H9 (cell line): ENCODE data around the gene SHBG. TPM values are rescaled to one million over a fixed set of nuclear protein-coding genes. Genes with fewer than 3 reads are reported as not detected.

ENCODE experiments used
- DNase-seq: peaks from one replicate; pipeline ENCODE4 v3.0.0-alpha.2; 2017
- H2AFZ ChIP-seq: one replicate; pipeline ENCODE4 v1.6.1; 2013; ENCODE audit warnings: mild to moderate bottlenecking, low read length, control low read depth, moderate library complexity
- H2AK5ac ChIP-seq: 2 replicates; pipeline ENCODE4 v1.6.1; 2013; ENCODE audit warnings: low read length, control low read depth, mixed read lengths; ENCODE audit not compliant: insufficient read length
- H2BK120ac ChIP-seq: one replicate; pipeline ENCODE4 v1.6.1; 2013; ENCODE audit warnings: low read depth, mild to moderate bottlenecking, low read length, control low read depth, inconsistent platforms; ENCODE audit not compliant: poor library complexity, severe bottlenecking
- H2BK12ac ChIP-seq: 2 replicates; pipeline ENCODE4 v1.6.1; 2013; ENCODE audit warnings: low read length, control low read depth, mixed read lengths, low read depth; ENCODE audit not compliant: insufficient read length
- H2BK15ac ChIP-seq: 2 replicates; pipeline ENCODE4 v1.6.1; 2013; ENCODE audit warnings: low read depth, low read length, control low read depth
- H2BK20ac ChIP-seq: one replicate; pipeline ENCODE4 v1.6.1; 2013; ENCODE audit warnings: low read depth, mild to moderate bottlenecking, low read length, control low read depth, inconsistent platforms; ENCODE audit not compliant: poor library complexity, severe bottlenecking
- H2BK5ac ChIP-seq: 2 replicates; pipeline ENCODE4 v1.6.1; 2013; ENCODE audit warnings: low read length, control low read depth, mixed read lengths; ENCODE audit not compliant: insufficient read length
- H3K14ac ChIP-seq: 2 replicates; pipeline ENCODE4 v1.6.1; 2013; ENCODE audit warnings: low read length, control low read depth; ENCODE audit not compliant: insufficient read depth
- H3K18ac ChIP-seq: 2 replicates; pipeline ENCODE4 v1.6.1; 2013; ENCODE audit warnings: low read depth, mild to moderate bottlenecking, mixed read lengths, low read length, control low read depth; ENCODE audit not compliant: insufficient read length
- H3K23ac ChIP-seq: 2 replicates; pipeline ENCODE4 v1.6.1; 2013; ENCODE audit warnings: low read length, control low read depth, mixed read lengths, low read depth; ENCODE audit not compliant: insufficient read length
- H3K23me2 ChIP-seq: 2 replicates; pipeline ENCODE4 v1.6.1; 2013; ENCODE audit warnings: low read depth, mild to moderate bottlenecking, mixed read lengths, low read length, control low read depth; ENCODE audit not compliant: insufficient read length, poor library complexity, severe bottlenecking
- H3K27ac ChIP-seq: 2 replicates; pipeline ENCODE4 v1.5.1; 2013; ENCODE audit warnings: low read length, control low read depth, mixed read lengths, low read depth; ENCODE audit not compliant: insufficient read length
- H3K27me3 ChIP-seq: 2 replicates; pipeline ENCODE4 v1.6.1; 2013; ENCODE audit warnings: low read length, control low read depth, inconsistent platforms; ENCODE audit not compliant: insufficient read depth
- H3K4ac ChIP-seq: 2 replicates; pipeline ENCODE4 v1.6.1; 2013; ENCODE audit warnings: low read depth, mild to moderate bottlenecking, control low read depth, inconsistent platforms, low read length, moderate library complexity
- H3K4me1 ChIP-seq: 2 replicates; pipeline ENCODE4 v1.6.1; 2013; ENCODE audit warnings: low read length, control low read depth, inconsistent platforms; ENCODE audit not compliant: insufficient read depth
- H3K4me2 ChIP-seq: 2 replicates; pipeline ENCODE4 v1.6.1; 2013; ENCODE audit warnings: low read length, control low read depth, mixed read lengths; ENCODE audit not compliant: insufficient read length, insufficient read depth
- H3K56ac ChIP-seq: 2 replicates; pipeline ENCODE4 v1.6.1; 2013; ENCODE audit warnings: low read depth, mild to moderate bottlenecking, mixed read lengths, low read length, control low read depth; ENCODE audit not compliant: insufficient read length
- H3K79me1 ChIP-seq: 2 replicates; pipeline ENCODE4 v1.6.1; 2013; ENCODE audit warnings: low read depth, mild to moderate bottlenecking, moderate library complexity, low read length, control low read depth, inconsistent platforms; ENCODE audit not compliant: insufficient read depth, poor library complexity, severe bottlenecking
- H3K79me2 ChIP-seq: 2 replicates; pipeline ENCODE4 v1.6.1; 2013; ENCODE audit warnings: low read length, control low read depth, inconsistent platforms; ENCODE audit not compliant: insufficient read depth
- H3K9ac ChIP-seq: 2 replicates; pipeline ENCODE4 v1.6.1; 2013; ENCODE audit warnings: low read length, control low read depth, mixed read lengths; ENCODE audit not compliant: insufficient read length; ENCODE audit errors: extremely low read depth
- H3K9me3 ChIP-seq: one replicate; pipeline ENCODE4 v1.6.1; 2013; ENCODE audit warnings: low read depth, low read length, inconsistent platforms; ENCODE audit not compliant: control insufficient read depth
- H3T11ph ChIP-seq: one replicate; pipeline ENCODE4 v1.6.1; 2013; ENCODE audit warnings: mild to moderate bottlenecking, low read length, control low read depth, inconsistent platforms
- H4K20me1 ChIP-seq: one replicate; pipeline ENCODE4 v1.6.1; 2013; ENCODE audit not compliant: control insufficient read depth, insufficient read length, insufficient read depth
- H4K5ac ChIP-seq: 2 replicates; pipeline ENCODE4 v1.6.1; 2013; ENCODE audit warnings: low read depth, mild to moderate bottlenecking, mixed read lengths, low read length, control low read depth; ENCODE audit not compliant: insufficient read length
- H4K8ac ChIP-seq: replicated peaks from 2 replicates; pipeline ENCODE4 v1.6.1; 2013; ENCODE audit warnings: low read length, control low read depth, mixed read lengths, low read depth; ENCODE audit not compliant: insufficient read length
- H4K91ac ChIP-seq: 2 replicates; pipeline ENCODE4 v1.6.1; 2013; ENCODE audit warnings: low read depth, mild to moderate bottlenecking, moderate library complexity, mixed read lengths, low read length, control low read depth; ENCODE audit not compliant: insufficient read length
- H3K27ac Mint-ChIP-seq, 3 experiments: 2 replicates in 2 of 3; 3 replicates in 1 of 3; pipeline ENCODE4 v1.8.0; 2020 to 2021; ENCODE audit warnings: mixed read lengths in 3 of 3, mild to moderate bottlenecking in 1 of 3, moderate library complexity in 1 of 3
- H3K27me3 Mint-ChIP-seq: 2 replicates; pipeline ENCODE4 v1.8.0; 2021; ENCODE audit warnings: low read depth, mild to moderate bottlenecking, moderate library complexity, mixed read lengths
- H3K36me3 Mint-ChIP-seq, 3 experiments: 2 replicates in 2 of 3; 3 replicates in 1 of 3; pipeline ENCODE4 v1.8.0; 2020 to 2021; ENCODE audit warnings: low read depth in 3 of 3, mixed read lengths in 3 of 3; ENCODE audit not compliant: insufficient read depth in 1 of 3
- H3K4me1 Mint-ChIP-seq, 2 experiments: 2 replicates each; pipeline ENCODE4 v1.8.0; 2020; ENCODE audit warnings: mixed read lengths in 2 of 2
- H3K4me3 Mint-ChIP-seq, 2 experiments: 2 replicates in 1 of 2; 3 replicates in 1 of 2; pipeline ENCODE4 v1.8.0; 2020 to 2021; ENCODE audit warnings: mild to moderate bottlenecking in 2 of 2, mixed read lengths in 2 of 2, moderate library complexity in 1 of 2
- H3K9me3 Mint-ChIP-seq, 2 experiments: 2 replicates in 1 of 2; 3 replicates in 1 of 2; pipeline ENCODE4 v1.8.0; 2020; ENCODE audit warnings: mild to moderate bottlenecking in 2 of 2, mixed read lengths in 2 of 2, moderate library complexity in 1 of 2
- WGBS: extraction: QIAGEN DNeasy Blood & Tissue Kit; methylation state at CpG from one replicate; pipeline ENCODE4 v1.1.7; 2013; ENCODE audit warnings: missing lambda C conversion rate, low lambda C conversion rate, mixed read lengths; ENCODE audit not compliant: insufficient read length; ENCODE audit errors: extremely low coverage; 5-methylcytosine and 5-hydroxymethylcytosine counted together
- total RNA-seq: library from RNA; stranded (reverse); gene quantifications from 2 replicates; pipeline ENCODE4 v1.2.1, GENCODE V29; 2021
- TF ChIP-seq, protein P1 (sequence below): fragments of 200-600 bp; sonication (generic); conservative IDR thresholded peaks from 3 replicates; pipeline ENCODE4 v1.8.0; 2021; ENCODE audit warnings: antibody characterized with exemption, mild to moderate bottlenecking

Gene SHBG
- total RNA-seq, 1 experiment from 2014 or later, result 1.6 TPM

DNA sequence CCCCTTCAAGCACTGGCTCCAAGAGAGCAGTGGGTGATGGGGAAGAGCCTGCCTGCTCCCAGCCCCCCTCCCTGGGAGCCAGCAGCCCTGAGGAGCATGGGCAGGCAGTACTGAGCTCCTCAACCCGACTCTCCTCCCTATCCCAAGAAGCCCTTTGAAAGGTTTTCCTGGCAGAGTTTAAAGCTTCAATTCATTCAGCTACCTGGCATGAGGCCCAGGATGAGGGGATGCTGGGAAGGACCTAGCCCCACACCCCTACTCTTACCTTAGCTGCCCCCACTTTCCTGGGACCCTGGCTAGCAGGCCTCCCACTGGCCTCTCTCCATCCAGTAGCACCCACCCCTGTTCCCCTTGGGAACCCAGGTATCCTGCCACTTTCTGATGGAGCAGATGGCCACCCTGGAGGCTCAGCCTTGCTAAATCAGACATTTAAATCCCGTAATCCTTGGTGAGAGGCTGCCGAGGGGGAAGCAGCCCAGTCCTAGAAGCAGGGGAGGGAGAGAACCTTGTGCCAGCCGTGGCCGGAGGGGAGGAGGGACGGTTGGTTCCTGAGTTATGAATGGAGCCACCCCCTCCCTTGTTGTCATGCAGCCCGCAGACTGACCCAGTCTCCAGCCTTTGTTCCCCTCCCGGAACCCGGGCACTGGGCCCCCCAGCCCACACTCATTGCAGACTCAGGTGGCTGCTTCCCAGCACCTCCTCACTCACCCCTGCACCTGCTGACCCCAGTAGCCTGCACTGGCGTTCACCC is 37.9 kb downstream of the SHBG start:
- Histone ChIP-seq H3K23me2 (no peaks in the 10 kb centered on the region), H3K27ac (no peak overlapping the region), H4K20me1 (no peaks in the 10 kb centered on the region), H3K23ac (no peak overlapping the region), H3K9ac (no peak overlapping the region), H2BK12ac (no peak overlapping the region), H3K4me1 (no peaks in the 10 kb centered on the region), H4K8ac (no peak overlapping the region), H2BK120ac (no peak overlapping the region), H3K9me3 (no peaks in the 10 kb centered on the region), H3K56ac (no peak overlapping the region), H3T11ph (no peak overlapping the region), H2BK5ac (no peak overlapping the region), H3K14ac (no peak overlapping the region), H3K79me1 (no peaks in the 10 kb centered on the region), H3K4ac (no peak overlapping the region), H2AFZ (no peak overlapping the region), H3K18ac (no peak overlapping the region), H3K4me2 (no peak overlapping the region), H3K79me2 (no peaks in the 10 kb centered on the region), H4K5ac (no peak overlapping the region), H2BK15ac (no peak overlapping the region), H4K91ac (no peak overlapping the region), H2AK5ac (no peak overlapping the region), H2BK20ac (no peak overlapping the region), H3K27me3 (no peaks in the 10 kb centered on the region)
- H3K9me3 Mint-ChIP-seq, result no peaks in the 10 kb centered on the region
- TF ChIP-seq, protein P1, sequence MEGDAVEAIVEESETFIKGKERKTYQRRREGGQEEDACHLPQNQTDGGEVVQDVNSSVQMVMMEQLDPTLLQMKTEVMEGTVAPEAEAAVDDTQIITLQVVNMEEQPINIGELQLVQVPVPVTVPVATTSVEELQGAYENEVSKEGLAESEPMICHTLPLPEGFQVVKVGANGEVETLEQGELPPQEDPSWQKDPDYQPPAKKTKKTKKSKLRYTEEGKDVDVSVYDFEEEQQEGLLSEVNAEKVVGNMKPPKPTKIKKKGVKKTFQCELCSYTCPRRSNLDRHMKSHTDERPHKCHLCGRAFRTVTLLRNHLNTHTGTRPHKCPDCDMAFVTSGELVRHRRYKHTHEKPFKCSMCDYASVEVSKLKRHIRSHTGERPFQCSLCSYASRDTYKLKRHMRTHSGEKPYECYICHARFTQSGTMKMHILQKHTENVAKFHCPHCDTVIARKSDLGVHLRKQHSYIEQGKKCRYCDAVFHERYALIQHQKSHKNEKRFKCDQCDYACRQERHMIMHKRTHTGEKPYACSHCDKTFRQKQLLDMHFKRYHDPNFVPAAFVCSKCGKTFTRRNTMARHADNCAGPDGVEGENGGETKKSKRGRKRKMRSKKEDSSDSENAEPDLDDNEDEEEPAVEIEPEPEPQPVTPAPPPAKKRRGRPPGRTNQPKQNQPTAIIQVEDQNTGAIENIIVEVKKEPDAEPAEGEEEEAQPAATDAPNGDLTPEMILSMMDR, result no peak
- H3K4me3 Mint-ChIP-seq, result no peak overlapping the region
- H3K4me1 Mint-ChIP-seq, result peaks cover 1 to 9% of the 10 kb centered on the region in 2 experiments; a peak in 2 of 4 replicates
- no peaks in the 10 kb centered on the region for H3K27me3 Mint-ChIP-seq
- H3K36me3 Mint-ChIP-seq, result peaks cover 31 to 60% (median 58%) of the 10 kb centered on the region in 3 experiments
- DNase-seq, result no peak
- WGBS, result no CpG with 5 or more reads among the region's 10 CpGs
- H3K27ac Mint-ChIP-seq, result peak overlapping the region in 1 of 3 experiments; percentile 63; a peak in 1 of 7 replicates
